RWPE2 (cell line): Measurements from ENCODE around the gene ODAD2.
"Not testable (repeated sequence)": the region's sequence is repeated elsewhere in the genome, so short reads cannot be mapped to it uniquely, and the experiment has no call there.

Experiments used
- ATAC-seq: fragments of 200-7000 bp; cut with Tn5 transposase; 3 replicates; pipeline ENCODE4 v1.9.1; 2021; ENCODE audit warnings: low read depth
- DNase-seq: peaks from one replicate; pipeline ENCODE4 v3.0.0-alpha.2; 2020; ENCODE audit warnings: low spot score
- H3K27ac ChIP-seq: fragments of 450-650 bp; 2 replicates; pipeline ENCODE4 v1.5.1; 2017; ENCODE audit warnings: mild to moderate bottlenecking; ENCODE audit not compliant: poor library complexity, severe bottlenecking
- H3K27me3 ChIP-seq: fragments of 250-450 bp; sonication (Bioruptor Pico); 2 replicates; pipeline ENCODE4 v1.5.1; 2021; ENCODE audit warnings: mild to moderate bottlenecking, moderate library complexity; ENCODE audit not compliant: insufficient read depth, poor library complexity, severe bottlenecking
- H3K36me3 ChIP-seq: fragments of 250-450 bp; sonication (Bioruptor Pico); 2 replicates; pipeline ENCODE4 v1.5.1; 2020; ENCODE audit warnings: low read depth, mild to moderate bottlenecking, moderate library complexity
- H3K4me1 ChIP-seq: fragments of 250-450 bp; sonication (Bioruptor Pico); 2 replicates; pipeline ENCODE4 v1.5.1; 2021; ENCODE audit warnings: mild to moderate bottlenecking, moderate library complexity; ENCODE audit not compliant: insufficient read depth, poor library complexity, severe bottlenecking
- H3K4me3 ChIP-seq: fragments of 250-450 bp; sonication (Bioruptor Pico); 2 replicates; pipeline ENCODE4 v1.5.1; 2021; ENCODE audit warnings: mild to moderate bottlenecking, moderate library complexity; ENCODE audit not compliant: severe bottlenecking
- H3K9me3 ChIP-seq: fragments of 250-450 bp; sonication (Bioruptor Pico); 2 replicates; pipeline ENCODE4 v1.5.1; 2021; ENCODE audit warnings: mild to moderate bottlenecking, moderate library complexity; ENCODE audit not compliant: severe bottlenecking
- CTCF ChIP-seq: fragments of 450-650 bp; IDR thresholded peaks from one replicate; pipeline ENCODE4 v1.5.1; 2017; ENCODE audit warnings: mild to moderate bottlenecking, moderate library complexity; ENCODE audit not compliant: poor library complexity, severe bottlenecking

The ODAD2 gene

GRCh38 chr10:27981744-27982143 is 17.1 kb downstream of the ODAD2 start:
- Histone ChIP-seq H3K4me1 (no peaks in the 10 kb centered on the region), H3K27me3 (no peaks in the 10 kb centered on the region), H3K9me3 (no peaks in the 10 kb centered on the region), H3K36me3 (no peaks in the 10 kb centered on the region), H3K27ac (no peak overlapping the region), H3K4me3 (no peak overlapping the region)
- DNase-seq = no peak
- no peak for TF ChIP-seq CTCF
- no peak for ATAC-seq

- not testable (repeated sequence) for H3K9me3 ChIP-seq, ATAC-seq, H3K36me3 ChIP-seq, H3K27ac ChIP-seq, H3K4me3 ChIP-seq, H3K4me1 ChIP-seq, DNase-seq, H3K27me3 ChIP-seq
These were observed 28.1 kb downstream of the ODAD2 start for GRCh38 chr10:27970795-27971194.

GRCh38 chr10:27969931-27970330 is 28.9 kb downstream of the ODAD2 start:
- not testable (repeated sequence) for H3K9me3 ChIP-seq, H3K27ac ChIP-seq, H3K4me3 ChIP-seq, H3K36me3 ChIP-seq, H3K27me3 ChIP-seq, ATAC-seq, DNase-seq, H3K4me1 ChIP-seq

GRCh38 chr10:27959093-27959715 is 39.7 kb downstream of the ODAD2 start:
- no peaks in the 10 kb centered on the region for H3K36me3 ChIP-seq
- no peak for DNase-seq
- no peak for TF ChIP-seq CTCF
- H3K27me3 ChIP-seq = no peaks in the 10 kb centered on the region
- no peaks in the 10 kb centered on the region for H3K4me1 ChIP-seq
- ATAC-seq = no peak
- H3K27ac ChIP-seq = no peak overlapping the region
- no peak overlapping the region for H3K4me3 ChIP-seq
- no peaks in the 10 kb centered on the region for H3K9me3 ChIP-seq

- not testable (repeated sequence) for H3K36me3 ChIP-seq, H3K9me3 ChIP-seq, DNase-seq, H3K4me1 ChIP-seq, ATAC-seq, H3K27me3 ChIP-seq, H3K27ac ChIP-seq, H3K4me3 ChIP-seq
These were observed 40.5 kb downstream of the ODAD2 start for GRCh38 chr10:27958383-27958782.

GRCh38 chr10:27950242-27950564 is 48.7 kb downstream of the ODAD2 start:
- Histone ChIP-seq H3K9me3 (no peaks in the 10 kb centered on the region), H3K36me3 (no peaks in the 10 kb centered on the region), H3K4me1 (no peaks in the 10 kb centered on the region), H3K27ac (no peak overlapping the region), H3K4me3 (no peak overlapping the region), H3K27me3 (no peaks in the 10 kb centered on the region)
- no peak for TF ChIP-seq CTCF
- DNase-seq = no peak
- ATAC-seq = no peak
